HEK293 (cell line): ENCODE results near the gene DTX2.

Experiments used
- CTCF ChIA-PET: fragments of 350-600 bp; formaldehyde crosslinking; extraction: SDS; loops from one replicate; lab custom pipeline; 2021; ENCODE audit warnings: antibody characterized with exemption; lab: Yijun Ruan, JAX
- POLR2A ChIA-PET: fragments of 300-600 bp; formaldehyde crosslinking; extraction: SDS; loops from one replicate; lab custom pipeline; 2020; ENCODE audit warnings: antibody characterized with exemption, inconsistent platforms; lab: Yijun Ruan, JAX
- H3K27ac ChIP-seq: fragments of 200-500 bp; sonication (Bioruptor generic); 2 replicates; pipeline ENCODE4 v1.5.1; 2014; ENCODE audit warnings: low read depth, low read length, control low read depth, inconsistent platforms; ENCODE audit errors: extremely low read depth
- H3K36me3 ChIP-seq, 2 experiments: fragments of 200-500 bp in 1 of 2; sonication (Bioruptor generic) in 1 of 2; 1 replicate in 1 of 2; 2 replicates in 1 of 2; pipeline ENCODE4 v1.5.1; 2014 to 2017; ENCODE audit warnings: inconsistent platforms in 2 of 2, low read length in 2 of 2; ENCODE audit not compliant: control insufficient read depth in 2 of 2, insufficient read depth in 1 of 2
- H3K4me1 ChIP-seq: fragments of 200-500 bp; sonication (Bioruptor generic); 2 replicates; pipeline ENCODE4 v1.5.1; 2014; ENCODE audit warnings: mild to moderate bottlenecking, low read length, inconsistent platforms; ENCODE audit not compliant: control insufficient read depth, insufficient read depth
- H3K4me3 ChIP-seq: 2 replicates; pipeline ENCODE4 v1.5.1; 2011; ENCODE audit warnings: low read depth, mild to moderate bottlenecking, control low read depth, low read length, moderate library complexity
- H3K9me3 ChIP-seq: fragments of 200-500 bp; sonication (Bioruptor generic); 2 replicates; pipeline ENCODE4 v1.5.1; 2014; ENCODE audit warnings: low read depth, low read length, inconsistent platforms; ENCODE audit not compliant: control insufficient read depth, insufficient read depth
- EGR2 ChIP-seq: fragments of 450-650 bp; formaldehyde crosslinking; IDR thresholded peaks from 2 replicates; pipeline ENCODE4 v1.5.1; 2016; ENCODE audit warnings: low read depth, missing biosample characterization, missing genetic modification characterization
- GLIS1 ChIP-seq: fragments of 450-650 bp; formaldehyde crosslinking; IDR thresholded peaks from 2 replicates; pipeline ENCODE4 v1.5.1; 2016; ENCODE audit warnings: missing biosample characterization, missing genetic modification characterization
- KLF1 ChIP-seq: fragments of 450-650 bp; formaldehyde crosslinking; IDR thresholded peaks from 2 replicates; pipeline ENCODE4 v1.5.1; 2016; ENCODE audit warnings: missing biosample characterization, missing genetic modification characterization
- MEIS1 ChIP-seq: sonication (generic); formaldehyde crosslinking; IDR thresholded peaks from 2 replicates; pipeline ENCODE4 v1.8.1; 2022; ENCODE audit warnings: missing genetic modification reagents, mild to moderate bottlenecking, borderline replicate concordance
- MYNN ChIP-seq: fragments of 450-650 bp; formaldehyde crosslinking; IDR thresholded peaks from 2 replicates; pipeline ENCODE4 v1.5.1; 2016; ENCODE audit warnings: missing biosample characterization, missing genetic modification characterization, borderline replicate concordance
- ZBTB48 ChIP-seq: fragments of 450-650 bp; formaldehyde crosslinking; IDR thresholded peaks from 2 replicates; pipeline ENCODE4 v1.5.1; 2016; ENCODE audit warnings: missing biosample characterization, missing genetic modification characterization
- ZFP69B ChIP-seq: fragments of 450-650 bp; formaldehyde crosslinking; IDR thresholded peaks from 2 replicates; pipeline ENCODE4 v1.5.1; 2016; ENCODE audit warnings: missing biosample characterization, missing genetic modification characterization
- ZNF140 ChIP-seq: fragments of 450-650 bp; formaldehyde crosslinking; IDR thresholded peaks from 2 replicates; pipeline ENCODE4 v1.5.1; 2016; ENCODE audit warnings: missing biosample characterization, missing genetic modification characterization
- ZNF146 ChIP-seq: fragments of 450-650 bp; formaldehyde crosslinking; IDR thresholded peaks from 2 replicates; pipeline ENCODE4 v1.5.1; 2016; ENCODE audit warnings: missing biosample characterization, missing genetic modification characterization
- ZNF23 ChIP-seq: fragments of 450-650 bp; formaldehyde crosslinking; IDR thresholded peaks from 2 replicates; pipeline ENCODE4 v1.5.1; 2016; ENCODE audit warnings: missing biosample characterization, missing genetic modification characterization, borderline replicate concordance
- ZNF280D ChIP-seq: fragments of 450-650 bp; formaldehyde crosslinking; IDR thresholded peaks from 2 replicates; pipeline ENCODE4 v1.5.1; 2016; ENCODE audit warnings: missing biosample characterization, missing genetic modification characterization
- ZNF335 ChIP-seq: fragments of 450-650 bp; formaldehyde crosslinking; conservative IDR thresholded peaks from 2 replicates; pipeline ENCODE4 v1.5.1; 2016; ENCODE audit warnings: missing biosample characterization, missing genetic modification characterization
- ZNF426 ChIP-seq: fragments of 450-650 bp; formaldehyde crosslinking; IDR thresholded peaks from 2 replicates; pipeline ENCODE4 v1.5.1; 2017; ENCODE audit warnings: missing biosample characterization, missing genetic modification characterization, mild to moderate bottlenecking, inconsistent platforms, moderate library complexity
- ZNF529 ChIP-seq: fragments of 450-650 bp; formaldehyde crosslinking; IDR thresholded peaks from 2 replicates; pipeline ENCODE4 v1.5.1; 2017; ENCODE audit warnings: missing genetic modification characterization, missing biosample characterization; ENCODE audit not compliant: insufficient replicate concordance
- ZNF530 ChIP-seq: fragments of 450-650 bp; formaldehyde crosslinking; IDR thresholded peaks from 2 replicates; pipeline ENCODE4 v1.5.1; 2016; ENCODE audit warnings: low read depth, missing biosample characterization, missing genetic modification characterization
- ZNF549 ChIP-seq: fragments of 450-650 bp; IDR thresholded peaks from 2 replicates; pipeline ENCODE4 v1.5.1; 2018; ENCODE audit warnings: missing biosample characterization, missing genetic modification characterization, mild to moderate bottlenecking, inconsistent platforms, moderate library complexity
- ZNF596 ChIP-seq: fragments of 450-650 bp; IDR thresholded peaks from 2 replicates; pipeline ENCODE4 v1.5.0; 2018; ENCODE audit warnings: missing biosample characterization, mild to moderate bottlenecking, missing genetic modification characterization, moderate library complexity
- ZNF621 ChIP-seq: fragments of 450-650 bp; formaldehyde crosslinking; IDR thresholded peaks from 2 replicates; pipeline ENCODE4 v1.5.1; 2017; ENCODE audit warnings: missing biosample characterization, missing genetic modification characterization
- TF ChIP-seq, protein P1 (sequence below): fragments of 450-650 bp; formaldehyde crosslinking; IDR thresholded peaks from 2 replicates; pipeline ENCODE4 v1.5.1; 2017; ENCODE audit warnings: missing biosample characterization, mild to moderate bottlenecking, missing genetic modification characterization, moderate library complexity
- TF ChIP-seq, protein P2 (sequence below): fragments of 450-650 bp; formaldehyde crosslinking; IDR thresholded peaks from 2 replicates; pipeline ENCODE4 v1.5.1; 2016; ENCODE audit warnings: missing biosample characterization, missing genetic modification characterization
- TF ChIP-seq, protein P3 (sequence below): fragments of 450-650 bp; IDR thresholded peaks from 2 replicates; pipeline ENCODE4 v1.5.1; 2018; ENCODE audit warnings: missing biosample characterization, missing genetic modification characterization

Gene DTX2

DNA sequence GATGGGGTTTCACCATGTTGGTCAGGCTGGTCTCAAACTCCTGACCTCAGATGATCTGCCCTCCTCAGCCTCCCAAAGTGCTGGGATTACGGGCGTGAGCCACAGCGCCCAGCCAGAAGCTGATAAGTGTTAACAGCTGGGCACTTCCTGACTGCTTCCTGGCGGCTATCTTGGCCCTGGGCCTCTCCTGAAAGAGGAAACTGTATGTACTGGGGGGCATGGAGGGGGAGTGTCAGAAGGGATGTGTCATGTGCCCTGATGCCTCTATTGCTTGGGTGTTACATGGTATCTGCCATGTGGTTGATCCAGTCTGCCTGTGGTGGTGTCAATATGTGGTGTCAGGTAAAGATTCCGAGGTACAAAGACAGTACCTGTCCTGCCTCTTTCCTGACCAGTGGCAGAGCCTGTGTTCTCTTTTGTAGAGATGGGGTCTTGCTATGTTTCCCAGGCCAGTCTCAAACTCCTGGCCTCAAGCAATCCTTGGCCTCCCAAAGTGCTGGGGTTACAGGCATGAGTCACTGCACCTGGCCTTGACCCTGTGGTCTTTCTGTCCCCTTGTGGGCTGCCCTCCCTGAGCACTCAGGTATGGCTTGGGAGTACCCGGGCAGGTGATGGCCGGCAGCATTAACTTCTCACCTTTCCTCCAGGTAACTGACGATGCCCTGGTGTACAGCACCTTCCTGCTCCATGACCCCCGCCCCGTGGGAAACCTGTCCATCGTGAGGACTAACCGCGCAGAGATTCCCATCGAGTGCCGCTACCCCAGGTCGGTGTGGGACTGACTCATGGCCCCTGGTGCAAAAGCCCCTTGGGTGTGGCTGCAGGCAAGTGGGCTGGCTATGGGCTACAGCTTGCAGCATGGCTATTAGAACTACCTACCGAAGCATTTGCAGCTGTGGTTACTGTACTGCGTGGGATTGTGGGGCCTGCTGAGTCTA lies 32.4 kb upstream of the DTX2 start:
- Histone ChIP-seq H3K4me3 (no peak overlapping the region), H3K27ac (no peak overlapping the region), H3K9me3 (no peaks in the 10 kb centered on the region), H3K36me3 (no peaks in the 10 kb centered on the region), H3K4me1 (no peaks in the 10 kb centered on the region)
- POLR2A ChIA-PET: no interaction called here
- TF ChIP-seq, protein P1, sequence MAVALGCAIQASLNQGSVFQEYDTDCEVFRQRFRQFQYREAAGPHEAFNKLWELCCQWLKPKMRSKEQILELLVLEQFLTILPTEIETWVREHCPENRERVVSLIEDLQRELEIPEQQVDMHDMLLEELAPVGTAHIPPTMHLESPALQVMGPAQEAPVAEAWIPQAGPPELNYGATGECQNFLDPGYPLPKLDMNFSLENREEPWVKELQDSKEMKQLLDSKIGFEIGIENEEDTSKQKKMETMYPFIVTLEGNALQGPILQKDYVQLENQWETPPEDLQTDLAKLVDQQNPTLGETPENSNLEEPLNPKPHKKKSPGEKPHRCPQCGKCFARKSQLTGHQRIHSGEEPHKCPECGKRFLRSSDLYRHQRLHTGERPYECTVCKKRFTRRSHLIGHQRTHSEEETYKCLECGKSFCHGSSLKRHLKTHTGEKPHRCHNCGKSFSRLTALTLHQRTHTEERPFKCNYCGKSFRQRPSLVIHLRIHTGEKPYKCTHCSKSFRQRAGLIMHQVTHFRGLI: peak; percentile 54; the same call in 1 of the 2 replicates
- TF ChIP-seq ZNF146: no peak
- CTCF ChIA-PET: no interaction called here

DNA sequence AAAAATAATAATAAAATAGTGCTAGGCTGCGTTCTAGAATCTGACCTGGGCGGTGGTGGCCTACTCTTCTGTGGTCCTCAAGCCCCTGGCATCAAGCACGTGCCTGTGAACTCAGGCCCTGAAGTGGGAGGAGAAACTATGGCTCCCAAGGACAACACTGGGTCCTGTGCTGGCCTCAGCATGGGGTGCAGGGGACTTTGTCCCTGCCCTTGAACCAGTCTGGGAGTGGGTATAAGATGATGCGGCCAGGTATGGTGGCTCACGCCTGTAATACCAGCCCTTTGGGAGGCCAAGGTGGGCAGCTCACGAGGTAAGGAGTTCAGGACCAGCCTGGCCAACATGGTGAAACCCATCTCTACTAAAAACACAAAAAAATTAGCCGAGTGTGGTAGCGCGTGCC lies 31.3 kb upstream of the DTX2 start:
- ChIA-PET CTCF (interaction anchor here (0.7 kb wide), 1 partner anchor 244 kb away, joined by 3 read pairs; no protein-coding TSS in a partner anchor), POLR2A (no interaction called here)
- Histone ChIP-seq H3K36me3 (no peaks in the 10 kb centered on the region), H3K9me3 (no peaks in the 10 kb centered on the region), H3K4me3 (no peak overlapping the region), H3K27ac (no peak overlapping the region), H3K4me1 (no peaks in the 10 kb centered on the region)
- TF ChIP-seq KLF1 (tag by site-specific recombination) (no peak), ZNF426 (tag by site-specific recombination) (no peak), ZNF280D (tag by site-specific recombination) (no peak), ZNF140 (tag by site-specific recombination) (no peak), ZNF621 (tag by site-specific recombination) (no peak), ZNF596 (tag by site-specific recombination) (no peak), GLIS1 (tag by site-specific recombination) (no peak), MEIS1 (CRISPR knock-in tag) (no peak), ZNF529 (no peak), ZBTB48 (tag by site-specific recombination) (no peak), ZNF335 (no peak), ZNF23 (tag by site-specific recombination) (no peak), MYNN (tag by site-specific recombination) (no peak), EGR2 (no peak), ZFP69B (no peak), ZNF549 (no peak), ZNF530 (no peak)
- TF ChIP-seq, protein P2, sequence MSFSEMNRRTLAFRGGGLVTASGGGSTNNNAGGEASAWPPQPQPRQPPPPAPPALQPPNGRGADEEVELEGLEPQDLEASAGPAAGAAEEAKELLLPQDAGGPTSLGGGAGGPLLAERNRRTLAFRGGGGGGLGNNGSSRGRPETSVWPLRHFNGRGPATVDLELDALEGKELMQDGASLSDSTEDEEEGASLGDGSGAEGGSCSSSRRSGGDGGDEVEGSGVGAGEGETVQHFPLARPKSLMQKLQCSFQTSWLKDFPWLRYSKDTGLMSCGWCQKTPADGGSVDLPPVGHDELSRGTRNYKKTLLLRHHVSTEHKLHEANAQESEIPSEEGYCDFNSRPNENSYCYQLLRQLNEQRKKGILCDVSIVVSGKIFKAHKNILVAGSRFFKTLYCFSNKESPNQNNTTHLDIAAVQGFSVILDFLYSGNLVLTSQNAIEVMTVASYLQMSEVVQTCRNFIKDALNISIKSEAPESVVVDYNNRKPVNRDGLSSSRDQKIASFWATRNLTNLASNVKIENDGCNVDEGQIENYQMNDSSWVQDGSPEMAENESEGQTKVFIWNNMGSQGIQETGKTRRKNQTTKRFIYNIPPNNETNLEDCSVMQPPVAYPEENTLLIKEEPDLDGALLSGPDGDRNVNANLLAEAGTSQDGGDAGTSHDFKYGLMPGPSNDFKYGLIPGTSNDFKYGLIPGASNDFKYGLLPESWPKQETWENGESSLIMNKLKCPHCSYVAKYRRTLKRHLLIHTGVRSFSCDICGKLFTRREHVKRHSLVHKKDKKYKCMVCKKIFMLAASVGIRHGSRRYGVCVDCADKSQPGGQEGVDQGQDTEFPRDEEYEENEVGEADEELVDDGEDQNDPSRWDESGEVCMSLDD (tag by site-specific recombination): no peak
- TF ChIP-seq, protein P3, sequence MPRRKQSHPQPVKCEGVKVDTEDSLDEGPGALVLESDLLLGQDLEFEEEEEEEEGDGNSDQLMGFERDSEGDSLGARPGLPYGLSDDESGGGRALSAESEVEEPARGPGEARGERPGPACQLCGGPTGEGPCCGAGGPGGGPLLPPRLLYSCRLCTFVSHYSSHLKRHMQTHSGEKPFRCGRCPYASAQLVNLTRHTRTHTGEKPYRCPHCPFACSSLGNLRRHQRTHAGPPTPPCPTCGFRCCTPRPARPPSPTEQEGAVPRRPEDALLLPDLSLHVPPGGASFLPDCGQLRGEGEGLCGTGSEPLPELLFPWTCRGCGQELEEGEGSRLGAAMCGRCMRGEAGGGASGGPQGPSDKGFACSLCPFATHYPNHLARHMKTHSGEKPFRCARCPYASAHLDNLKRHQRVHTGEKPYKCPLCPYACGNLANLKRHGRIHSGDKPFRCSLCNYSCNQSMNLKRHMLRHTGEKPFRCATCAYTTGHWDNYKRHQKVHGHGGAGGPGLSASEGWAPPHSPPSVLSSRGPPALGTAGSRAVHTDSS (tag by site-specific recombination): no peak
